Thoracic aorta (tissue), 2 donors: ENCODE data around the gene HADHB. TPM values are rescaled to one million over a fixed set of nuclear protein-coding genes. Genes with fewer than 3 reads are reported as not detected.
"Not testable (repeated sequence)": the region's sequence is repeated elsewhere in the genome, so short reads cannot be mapped to it uniquely, and the experiment has no call there.

ENCODE experiments used
- ATAC-seq: fragments of 150-250 bp; one replicate; pipeline ENCODE4 v1.8.0; 2017; ENCODE audit warnings: low read depth; ENCODE audit not compliant: insufficient number of reproducible peaks, low FRiP score
- DNase-seq: peaks from one replicate; pipeline ENCODE4 v3.0.0-alpha.2; 2020; ENCODE audit warnings: low spot score
- H3K27ac ChIP-seq, 2 donors: fragments of 200-600 bp; sonication (generic); 1 replicate in 1 of 2; 2 replicates in 1 of 2; pipeline ENCODE4 v1.5.1; 2016; ENCODE audit warnings: mild to moderate bottlenecking in 2 of 2, moderate library complexity in 2 of 2
- H3K27me3 ChIP-seq: fragments of 200-600 bp; sonication (generic); replicated peaks from 2 replicates; pipeline ENCODE4 v1.6.0; 2016; ENCODE audit warnings: mild to moderate bottlenecking; ENCODE audit not compliant: insufficient read depth
- H3K36me3 ChIP-seq: fragments of 200-600 bp; sonication (generic); one replicate; pipeline ENCODE4 v1.5.1; 2016
- H3K4me1 ChIP-seq, 2 donors: fragments of 200-600 bp; sonication (generic); 1 replicate in 1 of 2; 2 replicates in 1 of 2; pipeline versions ENCODE4 v1.5.1 to v1.6.0; 2016; ENCODE audit warnings: low read depth in 2 of 2, mild to moderate bottlenecking in 1 of 2; ENCODE audit not compliant: control insufficient read depth in 1 of 2
- H3K4me3 ChIP-seq: fragments of 200-600 bp; sonication (generic); 2 replicates; pipeline ENCODE4 v1.5.1; 2016; ENCODE audit warnings: mild to moderate bottlenecking
- H3K9me3 ChIP-seq: fragments of 200-600 bp; sonication (generic); 2 replicates; pipeline ENCODE4 v1.5.1; 2016
- CTCF ChIP-seq: fragments of 200-600 bp; sonication (generic); IDR thresholded peaks from one replicate; pipeline ENCODE4 v1.5.1; 2019; ENCODE audit warnings: antibody characterized with exemption
- total RNA-seq, 2 donors: library from RNA; depleted of rRNA; stranded (reverse); fragments of >200 nt; gene quantifications; one replicate each; pipeline versions ENCODE4 v1.1.0 to v1.2.3, GENCODE V29; 2016

HADHB gene
- total RNA-seq, 2 donors from 2014 or later = 50.2 to 56.4 TPM

- TF ChIP-seq CTCF = no peak
- Histone ChIP-seq H3K4me1 (no peaks in the 10 kb centered on the region), H3K4me3 (no peak overlapping the region), H3K27ac (no peak overlapping the region), H3K9me3 (no peaks in the 10 kb centered on the region), H3K36me3 (no peaks in the 10 kb centered on the region), H3K27me3 (no peaks in the 10 kb centered on the region)
- DNase-seq = no peak
- no peak for ATAC-seq
Measured at GRCh38 chr2:26325851-26326250, 81.1 kb downstream of the HADHB start.

GRCh38 chr2:26326514-26326913 lies 81.8 kb downstream of the HADHB start:
- Histone ChIP-seq H3K27ac (no peak overlapping the region), H3K36me3 (no peaks in the 10 kb centered on the region), H3K4me3 (no peak overlapping the region), H3K9me3 (no peaks in the 10 kb centered on the region), H3K27me3 (no peaks in the 10 kb centered on the region), H3K4me1 (no peaks in the 10 kb centered on the region)
- ATAC-seq (no peak), DNase-seq (no peak)
- TF ChIP-seq CTCF = no peak

- DNase-seq = no peak
- H3K4me3 ChIP-seq = no peak overlapping the region
- H3K4me1 ChIP-seq = no peaks in the 10 kb centered on the region
- H3K36me3 ChIP-seq = no peaks in the 10 kb centered on the region
- no peaks in the 10 kb centered on the region for H3K27me3 ChIP-seq
- no peak overlapping the region for H3K27ac ChIP-seq
- no peak for ATAC-seq
- no peak for TF ChIP-seq CTCF
- no peaks in the 10 kb centered on the region for H3K9me3 ChIP-seq
Measured at GRCh38 chr2:26327291-26328272, 82.8 kb downstream of the HADHB start.

GRCh38 chr2:26329083-26329482 lies 84.3 kb downstream of the HADHB start:
- not testable (repeated sequence) for H3K4me3 ChIP-seq, H3K27ac ChIP-seq, H3K27me3 ChIP-seq, H3K9me3 ChIP-seq, H3K4me1 ChIP-seq, ATAC-seq, H3K36me3 ChIP-seq, DNase-seq

GRCh38 chr2:26330114-26330549 lies 85.4 kb downstream of the HADHB start:
- no peaks in the 10 kb centered on the region for H3K9me3 ChIP-seq
- H3K4me1 ChIP-seq = no peaks in the 10 kb centered on the region
- TF ChIP-seq CTCF = peak; percentile 89
- no peaks in the 10 kb centered on the region for H3K27me3 ChIP-seq
- ATAC-seq = no peak
- no peak overlapping the region for H3K27ac ChIP-seq
- no peaks in the 10 kb centered on the region for H3K36me3 ChIP-seq
- DNase-seq = peak; percentile 71
- no peak overlapping the region for H3K4me3 ChIP-seq
